ENCODE data around the gene PRPF8. TPM values are rescaled to one million over a fixed set of nuclear protein-coding genes. Genes with fewer than 3 reads are reported as not detected.

The PRPF8 gene
- total and polyA plus RNA-seq, 2 donors (not counting 1 experiment from before 2014, with no cell fraction given), result 177 to 423 TPM

- DNase-seq (no peak), ATAC-seq (ENCODE audit: low read depth) (no peak)
- Mint-ChIP-seq H3K4me3 (no peak overlapping the region), H3K9me3 (ENCODE audit: insufficient read depth) (no peaks in the 10 kb centered on the region), H3K27ac (no peak overlapping the region), H3K27me3 (peaks cover 12% of the 10 kb centered on the region), H3K4me1 (peaks cover 43% of the 10 kb centered on the region)
- no peak overlapping the region for H3K9ac ChIP-seq (ENCODE audit: low read length)
- H3K4me2 ChIP-seq (replicated peaks; ENCODE audit: low read depth, low read length, poor library complexity, severe bottlenecking), result no peak overlapping the region
- peaks cover 0 to 19% (median 7%) of the 10 kb centered on the region in 4 experiments for H3K27me3 ChIP-seq (replicated peaks in 1 of 4; ENCODE audit: control extremely low read depth in 1 of 4, control insufficient read depth in 3 of 4, insufficient read depth in 4 of 4, low read length in 3 of 4)
- H3K4me3 ChIP-seq (ENCODE audit: control extremely low read depth in 1 of 5, extremely low read depth in 1 of 5, insufficient read depth in 1 of 5, low read depth in 2 of 5, low read length in 4 of 5), result no peak overlapping the region
- H4K20me1 ChIP-seq (ENCODE audit: control insufficient read depth, insufficient read depth, low read length, poor library complexity, severe bottlenecking), result peaks cover 14% of the 10 kb centered on the region
- TF ChIP-seq CTCF (IDR thresholded peaks at IDR 0.05) (no peak), EZH2 (IDR thresholded peaks at IDR 0.05; ENCODE audit: borderline replicate concordance, insufficient read depth, low read depth, low read length, poor library complexity, severe bottlenecking) (no peak)
- intact Hi-C loops (cut with micrococcal nuclease), result no loop called here
- ChIA-PET CTCF (interaction anchor here (1.1 to 12.4 kb wide), 4 partner anchors 14 to 66 kb away, joined by 3 to 397 read pairs (median 38); no protein-coding TSS in a partner anchor), POLR2A (interaction anchor here (2.5 kb wide), 1 partner anchor 14 kb away, joined by 15 read pairs; no protein-coding TSS in a partner anchor)
- no peaks in the 10 kb centered on the region for H3K36me3 ChIP-seq (replicated peaks in 1 of 2; ENCODE audit: control extremely low read depth in 1 of 2, control insufficient read depth in 1 of 2, extremely low read depth in 1 of 2, insufficient read depth in 2 of 2, low read length in 1 of 2)
- WGBS (ENCODE audit: insufficient coverage), result 92% methylated on average over 17 of the region's 19 CpGs
- H3K79me2 ChIP-seq (ENCODE audit: control insufficient read depth, insufficient read depth, low read length), result no peaks in the 10 kb centered on the region
- no peak overlapping the region for H2AFZ ChIP-seq (ENCODE audit: insufficient read depth, low read depth, low read length, poor library complexity, severe bottlenecking)
- peaks cover 34 to 60% of the 10 kb centered on the region in 2 donors for H3K4me1 ChIP-seq (ENCODE audit: control insufficient read depth in 2 of 2, insufficient read depth in 2 of 2, low read length in 2 of 2)
- H3K9me3 ChIP-seq (ENCODE audit: control extremely low read depth in 1 of 3, control insufficient read depth in 2 of 3, insufficient read depth in 1 of 3, low read length in 2 of 3), result no peaks in the 10 kb centered on the region
- no peak overlapping the region for H3K27ac ChIP-seq (ENCODE audit: low read length in 2 of 2)
These were observed 33.9 kb upstream of the PRPF8 start for GRCh38 chr17:1718362-1719165.

Measured in B cell (primary cell).